ENCODE measurements around the gene OGDH. TPM values are rescaled to one million over a fixed set of nuclear protein-coding genes. Genes with fewer than 3 reads are reported as not detected.
A peak's percentile ranks its signal among the peaks of the same experiment; 100 is the strongest.
"Not testable (repeated sequence)": the region's sequence is repeated elsewhere in the genome, so short reads cannot be mapped to it uniquely, and the experiment has no call there.

The OGDH gene
- total and polyA plus RNA-seq, 8 donors = 46.6 to 184 (median 56.1) TPM

- Histone ChIP-seq H3K36me3 (no peaks in the 10 kb centered on the region), H3K9me3 (peaks cover 0 to 7% of the 10 kb centered on the region in 2 donors), H3K27me3 (no peaks in the 10 kb centered on the region), H3K27ac (no peak overlapping the region), H3K4me1 (no peaks in the 10 kb centered on the region), H3K4me3 (no peak overlapping the region)
- ATAC-seq (no peak), DNase-seq (no peak)
- intact Hi-C loops (cut with DNase I) = no loop called here
- no peak for TF ChIP-seq CTCF (IDR thresholded peaks at IDR 0.05)
Observed at GRCh38 chr7:44716205-44716604, 109.8 kb downstream of the OGDH start.

- TF ChIP-seq CTCF (IDR thresholded peaks at IDR 0.05) = no peak
- Histone ChIP-seq H3K4me3 (no peak overlapping the region), H3K27ac (no peak overlapping the region), H3K27me3 (no peaks in the 10 kb centered on the region), H3K36me3 (no peaks in the 10 kb centered on the region), H3K9me3 (peaks cover 0 to 10% of the 10 kb centered on the region in 2 donors), H3K4me1 (no peaks in the 10 kb centered on the region)
- no peak for ATAC-seq
- no peak for DNase-seq
- intact Hi-C loops (cut with DNase I) = no loop called here
Observed at GRCh38 chr7:44720301-44720700, 113.9 kb downstream of the OGDH start.

GRCh38 chr7:44724276-44724675, 117.8 kb downstream of the OGDH start:
- Histone ChIP-seq H3K27ac (no peak overlapping the region), H3K36me3 (no peaks in the 10 kb centered on the region), H3K4me1 (peaks cover 0 to 5% of the 10 kb centered on the region in 2 donors), H3K27me3 (no peaks in the 10 kb centered on the region), H3K9me3 (peaks cover 0 to 10% of the 10 kb centered on the region in 2 donors), H3K4me3 (no peak overlapping the region)
- TF ChIP-seq CTCF (IDR thresholded peaks at IDR 0.05) = no peak
- ATAC-seq (no peak), DNase-seq (no peak)
- intact Hi-C loops (cut with DNase I) = no loop called here

GRCh38 chr7:44726250-44726649, 119.8 kb downstream of the OGDH start:
- intact Hi-C loops (cut with DNase I); DNase-seq; H3K27me3 ChIP-seq; ATAC-seq; H3K36me3 ChIP-seq; H3K4me1 ChIP-seq; H3K9me3 ChIP-seq; H3K4me3 ChIP-seq: not testable (repeated sequence)
- H3K27ac ChIP-seq = peak overlapping the region in 1 of 2 donors; percentile 35

- intact Hi-C loops (cut with DNase I) = no loop called here
- H3K36me3 ChIP-seq = no peaks in the 10 kb centered on the region
- peak overlapping the region; percentile 14 to 35 for H3K27ac ChIP-seq
- H3K4me1 ChIP-seq = peaks cover 0 to 8% of the 10 kb centered on the region in 2 donors
- ATAC-seq (peak; percentile 71), DNase-seq (no peak)
- H3K9me3 ChIP-seq = no peaks in the 10 kb centered on the region
- H3K4me3 ChIP-seq = no peak overlapping the region
- no peaks in the 10 kb centered on the region for H3K27me3 ChIP-seq
- no peak for TF ChIP-seq CTCF (IDR thresholded peaks at IDR 0.05)
Observed at GRCh38 chr7:44727158-44727936, 120.9 kb downstream of the OGDH start.

GRCh38 chr7:44727937-44728262, 121.5 kb downstream of the OGDH start:
- DNase-seq (no peak), ATAC-seq (no peak)
- Histone ChIP-seq H3K4me3 (no peak overlapping the region), H3K9me3 (no peaks in the 10 kb centered on the region), H3K27me3 (no peaks in the 10 kb centered on the region), H3K36me3 (no peaks in the 10 kb centered on the region), H3K27ac (peak overlapping the region in 1 of 2 donors; percentile 35), H3K4me1 (peaks cover 0 to 8% of the 10 kb centered on the region in 2 donors)
- TF ChIP-seq CTCF (IDR thresholded peaks at IDR 0.05) = no peak
- intact Hi-C loops (cut with DNase I) = no loop called here
